Parathyroid adenoma (tissue), 2 donors: Measurements from ENCODE around the gene BCL11A.

Experiments
- H2AFZ ChIP-seq: fragments of 300-600 bp; sonication (generic); one replicate; pipeline ENCODE4 v1.7.0; 2017; ENCODE audit warnings: antibody characterized with exemption, mild to moderate bottlenecking
- H3K27ac ChIP-seq: fragments of 300-600 bp; sonication (generic); one replicate; pipeline ENCODE4 v1.7.0; 2017
- H3K27me3 ChIP-seq: fragments of 300-600 bp; sonication (generic); one replicate; pipeline ENCODE4 v1.7.0; 2017; ENCODE audit warnings: low read length; ENCODE audit not compliant: control insufficient read depth, insufficient read depth
- H3K36me3 ChIP-seq: fragments of 300-600 bp; sonication (generic); one replicate; pipeline ENCODE4 v1.7.0; 2017; ENCODE audit warnings: low read length; ENCODE audit not compliant: control insufficient read depth, insufficient read depth
- H3K4me1 ChIP-seq: fragments of 300-600 bp; sonication (generic); one replicate; pipeline ENCODE4 v1.7.0; 2017; ENCODE audit warnings: control low read depth
- H3K4me2 ChIP-seq: fragments of 300-600 bp; sonication (generic); one replicate; pipeline ENCODE4 v1.7.0; 2017; ENCODE audit warnings: low read length
- H3K4me3 ChIP-seq: fragments of 300-600 bp; sonication (generic); one replicate; pipeline ENCODE4 v1.7.0; 2017; ENCODE audit warnings: low read depth, low read length
- H3K79me2 ChIP-seq: fragments of 300-600 bp; sonication (generic); one replicate; pipeline ENCODE4 v1.7.0; 2017; ENCODE audit warnings: control low read depth
- H3K9ac ChIP-seq: fragments of 300-600 bp; sonication (generic); one replicate; pipeline ENCODE4 v1.7.0; 2017; ENCODE audit warnings: mild to moderate bottlenecking
- H3K9me3 ChIP-seq: fragments of 300-600 bp; sonication (generic); one replicate; pipeline ENCODE4 v1.7.0; 2017; ENCODE audit warnings: low read length; ENCODE audit not compliant: control insufficient read depth
- TF ChIP-seq, protein P1 (sequence below): fragments of 300-600 bp; sonication (generic); IDR thresholded peaks from one replicate; pipeline ENCODE4 v1.7.0; 2017; ENCODE audit warnings: antibody characterized with exemption, mild to moderate bottlenecking
- donor health status: primary hyperparathyroidism.

BCL11A gene

DNA sequence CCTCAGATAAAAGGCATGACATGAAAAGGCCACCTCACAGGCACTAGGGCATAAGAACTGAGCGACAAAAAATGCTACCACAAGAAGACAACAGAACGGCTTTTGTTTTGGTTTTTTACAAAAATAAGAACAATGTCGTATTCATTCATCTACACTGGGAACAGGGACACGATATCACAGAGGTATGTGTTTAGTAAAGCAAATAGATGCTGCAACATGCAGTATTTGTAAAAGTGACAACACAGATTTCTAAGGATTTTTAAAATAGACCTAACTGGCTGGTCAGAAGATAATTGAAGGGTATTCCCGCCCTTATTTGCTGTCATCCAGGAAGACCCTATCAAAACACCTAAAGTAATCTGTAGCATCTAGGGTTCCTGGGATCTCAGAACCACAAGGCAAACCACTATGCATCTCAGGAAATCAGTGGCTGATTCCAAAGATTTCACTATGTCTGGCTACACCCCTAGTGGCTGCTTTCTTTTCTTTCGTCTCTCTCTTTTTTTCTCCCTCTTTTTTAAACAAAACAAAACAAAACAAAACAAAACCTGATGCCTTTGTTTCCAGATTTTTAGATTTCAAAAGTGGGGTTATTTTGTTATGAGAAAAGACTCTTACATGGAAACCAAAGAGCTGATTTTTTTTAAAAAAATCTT, 97.2 kb downstream of the BCL11A start:
- H3K36me3 ChIP-seq, result no peaks in the 10 kb centered on the region
- H3K27me3 ChIP-seq, result no peaks in the 10 kb centered on the region
- no peak overlapping the region for H3K27ac ChIP-seq
- TF ChIP-seq, protein P1, sequence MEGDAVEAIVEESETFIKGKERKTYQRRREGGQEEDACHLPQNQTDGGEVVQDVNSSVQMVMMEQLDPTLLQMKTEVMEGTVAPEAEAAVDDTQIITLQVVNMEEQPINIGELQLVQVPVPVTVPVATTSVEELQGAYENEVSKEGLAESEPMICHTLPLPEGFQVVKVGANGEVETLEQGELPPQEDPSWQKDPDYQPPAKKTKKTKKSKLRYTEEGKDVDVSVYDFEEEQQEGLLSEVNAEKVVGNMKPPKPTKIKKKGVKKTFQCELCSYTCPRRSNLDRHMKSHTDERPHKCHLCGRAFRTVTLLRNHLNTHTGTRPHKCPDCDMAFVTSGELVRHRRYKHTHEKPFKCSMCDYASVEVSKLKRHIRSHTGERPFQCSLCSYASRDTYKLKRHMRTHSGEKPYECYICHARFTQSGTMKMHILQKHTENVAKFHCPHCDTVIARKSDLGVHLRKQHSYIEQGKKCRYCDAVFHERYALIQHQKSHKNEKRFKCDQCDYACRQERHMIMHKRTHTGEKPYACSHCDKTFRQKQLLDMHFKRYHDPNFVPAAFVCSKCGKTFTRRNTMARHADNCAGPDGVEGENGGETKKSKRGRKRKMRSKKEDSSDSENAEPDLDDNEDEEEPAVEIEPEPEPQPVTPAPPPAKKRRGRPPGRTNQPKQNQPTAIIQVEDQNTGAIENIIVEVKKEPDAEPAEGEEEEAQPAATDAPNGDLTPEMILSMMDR, result no peak
- H3K4me3 ChIP-seq, result no peak overlapping the region
- no peak overlapping the region for H2AFZ ChIP-seq
- no peak overlapping the region for H3K9ac ChIP-seq
- no peaks in the 10 kb centered on the region for H3K9me3 ChIP-seq
- no peaks in the 10 kb centered on the region for H3K79me2 ChIP-seq
- H3K4me1 ChIP-seq, result no peaks in the 10 kb centered on the region
- no peak overlapping the region for H3K4me2 ChIP-seq

DNA sequence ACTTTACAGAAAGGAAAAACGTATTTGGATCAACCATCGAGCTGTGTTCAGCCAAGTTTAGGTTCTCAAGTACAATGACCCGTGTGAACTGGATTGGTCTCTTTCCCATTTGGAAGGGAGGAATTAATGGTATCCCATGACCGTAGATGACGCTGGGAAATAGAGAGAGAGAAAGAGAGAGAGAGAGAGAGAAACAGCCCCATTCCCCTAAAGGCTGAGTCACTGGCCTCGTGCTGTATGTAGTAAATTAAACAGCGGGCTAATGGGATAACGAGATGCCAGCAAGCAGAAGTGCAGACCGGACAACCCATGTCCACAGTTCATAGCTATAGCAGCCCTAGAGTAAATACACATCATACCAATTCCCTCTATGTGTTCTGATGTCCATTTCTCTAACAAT, 99.6 kb downstream of the BCL11A start:
- H3K79me2 ChIP-seq, result no peaks in the 10 kb centered on the region
- no peak overlapping the region for H3K4me3 ChIP-seq
- TF ChIP-seq, protein P1, result no peak
- no peaks in the 10 kb centered on the region for H3K9me3 ChIP-seq
- H3K9ac ChIP-seq, result no peak overlapping the region
- H3K27me3 ChIP-seq, result no peaks in the 10 kb centered on the region
- no peaks in the 10 kb centered on the region for H3K36me3 ChIP-seq
- no peak overlapping the region for H3K27ac ChIP-seq
- no peak overlapping the region for H3K4me2 ChIP-seq
- H2AFZ ChIP-seq, result no peak overlapping the region
- H3K4me1 ChIP-seq, result no peaks in the 10 kb centered on the region

DNA sequence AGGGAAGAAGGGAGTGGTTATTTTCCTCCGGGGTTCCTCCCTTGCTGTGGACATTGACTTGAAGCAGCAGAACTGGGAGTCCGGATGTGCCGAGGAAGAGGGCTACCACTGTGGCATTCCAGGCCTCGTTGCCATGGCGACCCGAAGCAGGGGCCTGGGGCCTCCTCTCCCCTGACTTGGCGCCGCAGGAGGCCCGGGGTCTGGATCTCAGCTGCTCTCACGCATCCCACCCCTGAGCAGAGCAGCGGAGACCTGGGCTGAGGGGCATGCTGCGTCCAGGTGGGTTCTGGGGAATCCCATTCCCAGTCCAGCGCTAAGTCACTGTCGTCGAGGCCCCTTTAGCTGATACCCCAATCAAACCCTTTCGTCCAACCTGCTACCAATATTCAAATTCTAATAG, 100.2 kb downstream of the BCL11A start:
- no peak overlapping the region for H3K4me3 ChIP-seq
- H3K36me3 ChIP-seq, result no peaks in the 10 kb centered on the region
- no peaks in the 10 kb centered on the region for H3K79me2 ChIP-seq
- TF ChIP-seq, protein P1, result no peak
- H3K27ac ChIP-seq, result no peak overlapping the region
- no peak overlapping the region for H3K9ac ChIP-seq
- H3K9me3 ChIP-seq, result no peaks in the 10 kb centered on the region
- no peak overlapping the region for H3K4me2 ChIP-seq
- no peak overlapping the region for H2AFZ ChIP-seq
- H3K4me1 ChIP-seq, result no peaks in the 10 kb centered on the region
- no peaks in the 10 kb centered on the region for H3K27me3 ChIP-seq

DNA sequence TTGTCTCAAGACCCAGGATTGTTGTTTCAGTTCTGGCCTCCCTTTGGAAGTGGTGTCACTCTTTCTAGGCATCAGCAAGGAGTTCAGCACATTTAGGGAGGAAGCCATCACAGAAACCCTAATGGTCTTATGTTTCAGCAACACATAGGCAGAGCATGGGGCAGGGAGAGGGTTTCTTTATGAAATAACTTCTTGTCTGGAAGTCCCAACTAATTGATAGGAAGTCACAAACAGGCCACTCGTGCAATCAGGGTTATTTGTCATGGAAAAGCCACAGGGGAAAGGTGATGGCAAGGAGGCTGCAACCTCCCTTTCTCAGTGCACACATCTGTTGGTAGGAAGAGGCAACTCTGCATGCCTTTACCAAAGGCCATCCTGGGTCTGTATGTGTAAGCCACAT, 103.0 kb downstream of the BCL11A start:
- no peaks in the 10 kb centered on the region for H3K27me3 ChIP-seq
- TF ChIP-seq, protein P1, result no peak
- no peaks in the 10 kb centered on the region for H3K79me2 ChIP-seq
- H3K27ac ChIP-seq, result no peak overlapping the region
- H3K9me3 ChIP-seq, result no peaks in the 10 kb centered on the region
- no peaks in the 10 kb centered on the region for H3K4me1 ChIP-seq
- H3K9ac ChIP-seq, result no peak overlapping the region
- H3K36me3 ChIP-seq, result no peaks in the 10 kb centered on the region
- no peak overlapping the region for H3K4me3 ChIP-seq
- H2AFZ ChIP-seq, result no peak overlapping the region
- H3K4me2 ChIP-seq, result no peak overlapping the region

DNA sequence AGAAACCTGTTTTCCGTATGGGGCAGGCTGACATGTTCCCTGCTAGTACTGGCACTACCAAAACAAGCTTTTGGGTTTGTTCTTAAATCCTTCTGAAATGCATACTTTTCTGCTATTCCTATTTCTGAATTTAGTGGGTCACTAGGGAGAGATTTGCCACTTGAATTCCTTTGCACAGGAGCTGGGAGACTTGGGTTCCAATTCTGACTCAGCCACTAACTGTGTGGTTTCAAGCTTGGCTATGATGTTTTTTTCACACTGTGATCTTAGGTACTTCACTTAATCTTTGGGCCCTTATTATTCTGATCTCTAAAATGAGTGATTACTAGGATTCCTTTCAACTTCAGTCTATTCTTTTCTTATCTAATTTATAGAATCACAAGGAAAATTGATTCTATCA, 105.5 kb downstream of the BCL11A start:
- no peak overlapping the region for H3K4me3 ChIP-seq
- no peak overlapping the region for H3K9ac ChIP-seq
- H3K4me1 ChIP-seq, result no peaks in the 10 kb centered on the region
- H3K27ac ChIP-seq, result no peak overlapping the region
- no peak overlapping the region for H3K4me2 ChIP-seq
- no peaks in the 10 kb centered on the region for H3K9me3 ChIP-seq
- TF ChIP-seq, protein P1, result no peak
- H3K27me3 ChIP-seq, result no peaks in the 10 kb centered on the region
- H3K36me3 ChIP-seq, result no peaks in the 10 kb centered on the region
- no peak overlapping the region for H2AFZ ChIP-seq
- no peaks in the 10 kb centered on the region for H3K79me2 ChIP-seq
